Stimulated activated CD8-positive, alpha-beta memory T cell treated with anti-CD3 and anti-CD28 coated beads, Interleukin-15, amount 100 ng/mL, for 24 hours (primary cell): ENCODE results near the gene POU2F1.

Experiments
- DNase-seq: peaks from one replicate; pipeline ENCODE4 v3.0.0-alpha.2; 2020; ENCODE audit warnings: low read depth

POU2F1 gene

GRCh38 chr1:167220537-167221125 is at the start of gene POU2F1:
Gene POU2F1 (plus strand): TSS chr1:167220886. CDS start chr1:167220898, 12 bp downstream.
- DNase-seq, result peak; percentile 98

GRCh38 chr1:167171286-167171929 is 49.3 kb upstream of the POU2F1 start:
- DNase-seq, result no peak

DNA sequence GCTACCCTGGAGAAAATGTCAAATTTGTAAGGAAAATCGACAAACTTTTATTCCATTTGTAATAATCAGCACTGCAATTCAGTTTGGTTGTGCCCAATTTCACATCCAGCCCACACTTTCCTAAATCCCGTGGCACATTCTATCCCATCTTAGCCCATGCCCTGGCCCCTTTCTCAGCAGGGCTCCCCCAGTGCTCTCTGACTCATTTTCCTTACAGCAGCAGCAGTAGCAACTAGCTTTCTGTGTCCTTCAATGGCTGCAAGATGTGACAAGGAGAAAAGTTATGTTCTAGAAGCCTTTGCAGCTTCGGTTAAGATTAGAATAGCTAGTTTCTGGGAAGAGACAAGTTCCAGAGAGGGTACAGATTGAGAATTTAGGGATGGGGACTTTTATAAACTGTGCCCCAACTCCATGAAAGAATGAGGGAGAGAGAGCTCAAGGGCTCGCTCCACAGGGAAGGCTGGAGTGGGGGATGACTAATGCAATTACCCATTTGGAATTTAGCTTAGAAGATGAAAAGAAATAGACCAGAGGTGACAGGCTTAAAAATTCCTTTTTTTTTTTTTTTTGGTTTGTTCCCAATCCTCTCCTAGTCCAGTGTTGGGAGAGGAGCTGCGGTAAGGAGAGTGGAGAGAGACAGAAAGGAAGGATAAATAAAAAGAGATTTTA is 47.0 kb upstream of the POU2F1 start:
- no peak for DNase-seq

GRCh38 chr1:167175901-167176300 is 44.8 kb upstream of the POU2F1 start:
- DNase-seq, result no peak

GRCh38 chr1:167178831-167179230 is 41.9 kb upstream of the POU2F1 start:
- no peak for DNase-seq

- DNase-seq, result no peak
Observed at GRCh38 chr1:167182571-167183320, 37.9 kb upstream of the POU2F1 start.

DNA sequence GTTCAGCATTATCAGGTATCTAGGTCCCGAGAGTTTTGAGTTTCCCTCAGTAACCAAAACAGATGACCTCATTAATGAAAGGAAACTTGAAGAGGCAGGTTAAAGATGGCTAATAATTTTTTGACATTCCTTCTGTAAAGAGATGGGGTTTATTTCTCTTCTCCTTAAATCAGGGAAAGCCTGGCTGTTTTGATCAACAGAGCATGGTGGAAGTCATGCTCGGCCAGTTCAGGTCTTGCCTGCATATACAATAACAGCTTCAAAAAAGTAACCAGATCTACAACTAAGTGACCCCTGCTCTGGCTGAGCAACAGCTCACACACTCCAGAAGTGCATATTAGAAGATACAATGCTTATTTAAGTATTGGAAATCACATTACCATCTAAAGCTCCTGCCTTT is 36.6 kb upstream of the POU2F1 start:
- DNase-seq, result no peak

DNA sequence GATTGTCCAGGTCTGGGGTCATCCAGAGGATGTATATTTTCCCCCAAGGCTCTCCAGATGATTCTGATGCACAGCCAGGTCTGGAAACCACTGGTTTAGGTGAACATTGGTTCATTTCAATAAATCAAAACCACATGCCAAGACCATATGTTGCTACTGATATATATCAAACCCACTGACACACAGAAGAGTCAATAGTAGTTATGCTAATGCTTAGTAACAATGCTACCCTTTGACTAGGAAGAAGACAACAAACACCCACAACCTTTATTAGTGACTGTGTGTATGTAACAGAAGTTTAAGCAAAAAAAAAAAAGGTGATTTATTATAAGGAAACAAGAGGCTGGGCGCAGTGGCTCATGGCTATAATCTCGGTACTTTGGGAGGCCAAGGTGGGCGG is 35.6 kb upstream of the POU2F1 start:
- no peak for DNase-seq

DNA sequence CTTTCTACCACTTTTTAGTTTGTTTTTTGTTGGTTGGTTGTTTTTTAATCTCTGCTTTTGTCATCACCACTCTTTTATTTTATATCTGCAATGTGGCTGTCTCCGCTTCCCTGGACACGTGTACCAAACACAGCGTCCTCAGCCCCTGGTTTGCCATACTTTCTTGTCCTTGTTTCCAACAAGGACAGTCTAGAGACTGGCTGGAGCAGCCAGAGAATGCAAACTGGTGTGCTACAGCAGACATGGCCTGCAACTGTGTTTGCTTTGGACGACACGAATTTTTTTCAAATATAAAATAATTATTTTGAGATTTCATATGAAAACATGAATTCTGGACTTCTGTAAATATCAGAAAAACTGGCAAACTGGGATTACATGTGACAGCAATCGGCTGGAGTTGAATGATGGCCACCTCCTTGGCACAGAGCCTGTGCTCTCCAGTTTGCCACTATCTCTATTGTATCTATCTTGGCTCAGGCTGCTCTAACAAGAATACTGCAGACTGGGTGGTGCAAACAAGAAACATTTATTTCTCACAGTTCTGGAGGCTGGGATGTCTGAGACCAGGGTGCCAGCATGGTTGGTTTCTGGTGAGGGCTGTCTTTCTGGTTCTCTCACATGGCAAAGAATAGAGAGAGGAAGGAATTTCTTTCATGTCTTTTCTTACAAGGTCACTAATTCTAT is 34.6 kb upstream of the POU2F1 start:
- DNase-seq, result no peak

DNA sequence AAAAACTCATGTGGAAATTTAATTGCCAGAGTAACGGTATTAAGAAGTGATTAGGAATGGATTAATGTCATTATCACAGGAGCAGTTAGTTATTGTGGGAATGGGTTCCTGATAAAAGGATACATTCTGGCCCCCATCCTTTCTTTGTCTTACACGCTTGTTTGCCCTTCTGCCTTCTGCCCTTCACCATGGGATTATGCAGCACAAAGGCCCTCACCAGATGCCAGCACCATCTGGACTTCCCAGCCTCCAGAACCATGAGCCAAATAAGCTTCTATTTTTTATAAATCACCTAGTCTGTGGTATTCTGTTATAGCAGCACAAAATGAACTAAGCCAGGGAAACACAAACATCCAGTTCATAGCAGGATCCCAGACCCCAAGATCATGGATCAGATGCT is 33.9 kb upstream of the POU2F1 start:
- DNase-seq, result no peak

GRCh38 chr1:167190747-167191237 is 29.9 kb upstream of the POU2F1 start:
- no peak for DNase-seq

- DNase-seq, result no peak
Observed at GRCh38 chr1:167191958-167192357, 28.7 kb upstream of the POU2F1 start.

DNA sequence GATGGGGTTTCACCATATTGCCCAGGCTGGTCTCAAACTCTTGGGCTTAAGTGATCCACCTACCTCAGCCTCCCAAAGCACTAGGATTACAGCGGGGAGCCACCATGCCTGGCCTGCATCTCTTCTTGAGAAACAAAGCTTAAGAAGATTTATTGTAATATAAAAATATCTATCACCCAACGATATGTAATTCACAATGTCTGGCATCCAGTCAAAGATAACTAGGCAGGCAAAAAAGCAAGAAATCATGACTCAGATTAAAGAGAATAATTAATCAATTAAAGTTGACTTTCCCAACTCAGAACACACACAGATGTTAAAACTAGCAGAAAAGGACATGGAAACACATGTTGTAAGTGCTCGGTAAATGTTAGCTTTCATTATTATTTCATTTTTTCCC is 26.5 kb upstream of the POU2F1 start:
- DNase-seq, result no peak

- DNase-seq, result no peak
Observed at GRCh38 chr1:167196166-167196565, 24.5 kb upstream of the POU2F1 start.

DNA sequence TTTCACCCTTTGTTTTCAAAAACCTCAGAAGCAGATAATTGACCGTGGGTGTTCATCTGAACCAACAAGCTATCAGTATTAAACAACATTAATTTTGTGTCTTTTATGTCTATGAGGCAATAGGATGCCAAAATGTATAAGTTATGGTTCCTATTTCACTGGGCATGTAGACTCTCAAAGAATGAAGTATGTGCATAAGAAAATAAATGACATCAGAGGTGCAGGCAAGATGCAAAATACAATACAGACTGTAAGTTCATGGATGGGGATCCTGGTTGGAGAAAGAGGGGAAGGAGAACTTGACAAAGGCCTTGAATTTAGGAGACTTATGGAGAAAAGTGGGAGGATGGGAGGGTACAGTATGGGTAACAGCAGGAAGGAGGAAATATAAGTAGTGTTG is 23.4 kb upstream of the POU2F1 start:
- no peak for DNase-seq

DNA sequence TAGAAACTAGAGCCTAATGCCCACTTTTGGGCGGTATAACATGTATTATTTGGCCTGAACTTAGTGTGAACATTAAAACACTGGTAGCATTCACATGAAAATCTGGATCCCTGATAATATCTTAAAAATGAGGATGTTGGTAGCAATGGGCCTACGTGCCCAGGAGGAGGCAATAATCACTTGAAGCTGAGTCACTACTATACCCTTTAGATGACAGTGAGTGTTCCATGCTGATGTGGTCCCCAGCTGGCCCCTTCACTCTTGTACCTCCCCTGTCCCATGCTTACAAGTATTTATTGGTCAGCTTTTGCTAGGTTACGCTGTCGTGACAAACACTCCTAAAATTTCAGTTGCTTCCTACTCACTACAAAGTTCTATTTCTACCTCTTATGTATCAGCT is 23.0 kb upstream of the POU2F1 start:
- DNase-seq, result no peak

DNA sequence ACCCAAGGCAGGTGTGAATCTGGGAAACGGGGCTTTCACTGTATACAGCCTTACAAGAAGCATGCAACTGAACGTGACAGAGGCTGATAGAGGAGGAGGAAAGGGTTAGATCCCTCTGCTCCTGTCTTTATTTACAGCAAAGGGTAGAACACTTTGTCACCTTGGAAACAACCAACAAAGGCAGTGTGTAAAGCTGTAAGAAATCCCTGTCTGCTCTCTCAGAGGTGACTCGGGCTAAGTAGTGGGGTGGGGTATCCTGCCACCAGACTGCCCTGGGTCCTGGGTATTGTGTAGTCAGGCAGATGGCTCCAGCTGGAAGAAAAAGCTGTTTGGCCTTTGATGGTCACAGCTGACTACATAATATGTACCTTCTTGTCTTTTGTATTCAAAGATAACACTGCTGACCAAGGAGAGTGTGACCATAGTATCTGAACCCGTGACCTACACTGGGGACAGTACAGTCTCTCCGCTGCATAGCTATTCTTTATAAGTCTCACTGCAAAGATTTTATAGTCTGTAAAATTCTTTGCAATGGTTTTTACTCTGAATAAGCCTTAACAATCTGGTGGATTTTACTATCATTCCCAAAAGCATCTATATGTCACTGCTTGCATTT is 22.1 kb upstream of the POU2F1 start:
- no peak for DNase-seq

GRCh38 chr1:167199656-167200055 is 21.0 kb upstream of the POU2F1 start:
- DNase-seq, result no peak

GRCh38 chr1:167200272-167200671 is 20.4 kb upstream of the POU2F1 start:
- no peak for DNase-seq

DNA sequence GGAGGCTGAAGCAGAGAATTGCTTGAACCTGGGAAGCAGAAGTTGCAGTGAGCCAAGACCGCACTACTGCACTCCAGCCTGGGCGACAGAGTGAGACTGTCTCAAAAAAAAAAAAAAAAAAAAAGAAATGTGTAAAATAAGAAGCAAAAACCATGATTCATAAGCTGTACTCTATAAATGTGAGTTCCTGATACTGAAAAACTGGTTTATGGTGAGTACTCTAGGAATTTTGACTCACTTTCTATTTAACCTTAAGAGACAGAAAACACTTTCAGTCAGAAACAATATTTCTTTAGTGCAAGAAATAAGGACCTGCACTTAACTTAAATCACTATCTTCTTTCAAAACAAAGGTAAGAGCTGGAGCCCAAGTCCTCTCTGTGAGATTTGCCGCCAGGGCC is 19.9 kb upstream of the POU2F1 start:
- DNase-seq, result no peak

- DNase-seq, result no peak
Observed at GRCh38 chr1:167202049-167202448, 18.6 kb upstream of the POU2F1 start.
